AG08396 (cell line): Measurements from ENCODE around the gene TVP23A.
"Not testable (repeated sequence)": the region's sequence is repeated elsewhere in the genome, so short reads cannot be mapped to it uniquely, and the experiment has no call there.

Experiments
- DNase-seq: peaks from one replicate; pipeline ENCODE4 v3.0.0; 2012; ENCODE audit warnings: low spot score, mixed read lengths

TVP23A gene

GRCh38 chr16:10835281-10835931 is 16.8 kb upstream of the TVP23A start:
- no peak for DNase-seq

- DNase-seq = no peak
Observed at GRCh38 chr16:10834766-10835165, 16.2 kb upstream of the TVP23A start.

GRCh38 chr16:10834130-10834529 is 15.5 kb upstream of the TVP23A start:
- DNase-seq = no peak

- no peak for DNase-seq
Observed at GRCh38 chr16:10833271-10833670, 14.7 kb upstream of the TVP23A start.

GRCh38 chr16:10831894-10832886 is 13.6 kb upstream of the TVP23A start:
- DNase-seq = no peak

GRCh38 chr16:10830240-10830639 is 11.6 kb upstream of the TVP23A start:
- DNase-seq = not testable (repeated sequence)

- not testable (repeated sequence) for DNase-seq
Observed at GRCh38 chr16:10829390-10830098, 10.9 kb upstream of the TVP23A start.

- peak; percentile 74 for DNase-seq
Observed at GRCh38 chr16:10828851-10829366, 10.3 kb upstream of the TVP23A start.

GRCh38 chr16:10827691-10828341 is 9.2 kb upstream of the TVP23A start:
- peak; percentile 82 for DNase-seq

GRCh38 chr16:10824111-10824893 is 5.7 kb upstream of the TVP23A start:
- DNase-seq = no peak

- DNase-seq = no peak
Observed at GRCh38 chr16:10822702-10823101, 4.1 kb upstream of the TVP23A start.

- no peak for DNase-seq
Observed at GRCh38 chr16:10820546-10820945, 2.0 kb upstream of the TVP23A start.

GRCh38 chr16:10817514-10817913 is 1.1 kb downstream of the TVP23A start:
- no peak for DNase-seq

GRCh38 chr16:10813099-10813455 is 5.5 kb downstream of the TVP23A start:
- DNase-seq = no peak

- DNase-seq = no peak
Observed at GRCh38 chr16:10812312-10813098, 6.1 kb downstream of the TVP23A start.

- no peak for DNase-seq
Observed at GRCh38 chr16:10809706-10810105, 8.9 kb downstream of the TVP23A start.

GRCh38 chr16:10808850-10809249 is 9.7 kb downstream of the TVP23A start:
- no peak for DNase-seq

- DNase-seq = no peak
Observed at GRCh38 chr16:10808218-10808617, 10.4 kb downstream of the TVP23A start.

- DNase-seq = no peak
Observed at GRCh38 chr16:10806698-10807097, 11.9 kb downstream of the TVP23A start.

- DNase-seq = no peak
Observed at GRCh38 chr16:10805334-10805733, 13.3 kb downstream of the TVP23A start.
